Adrenal gland (tissue), 12 donors: ENCODE results near the gene KLC4. TPM values are rescaled to one million over a fixed set of nuclear protein-coding genes. Genes with fewer than 3 reads are reported as not detected.

Experiments used
- DNase-seq, 7 donors: peaks; one replicate each; pipeline ENCODE4 v3.0.0-alpha.2; 2019 to 2020
- H3K27ac ChIP-seq, 5 donors: fragments of 200-600 bp; sonication (generic) in 4 of 5; 1 replicate in 3 of 5; 2 replicates in 2 of 5; pipeline versions ENCODE4 v1.5.1 to v1.8.0; 2016 to 2020; ENCODE audit warnings: mild to moderate bottlenecking in 1 of 5
- H3K27me3 ChIP-seq: fragments of 200-600 bp; 2 replicates; pipeline ENCODE4 v1.8.0; 2021
- H3K36me3 ChIP-seq, 2 donors: fragments of 200-600 bp; replicated peaks in 1 of 2; 1 replicate in 1 of 2; 2 replicates in 1 of 2; pipeline versions ENCODE4 v1.5.1 to v1.8.0; 2018 to 2022
- H3K4me1 ChIP-seq, 2 donors: fragments of 200-600 bp; replicated peaks in 1 of 2; 1 replicate in 1 of 2; 2 replicates in 1 of 2; pipeline versions ENCODE4 v1.5.1 to v1.8.0; 2018 to 2021
- H3K4me3 ChIP-seq, 4 donors: fragments of 200-600 bp; sonication (generic) in 3 of 4; one replicate each; pipeline ENCODE4 v1.5.1; 2016 to 2018
- H3K9me3 ChIP-seq, 3 donors: fragments of 200-600 bp; sonication (generic) in 1 of 3; replicated peaks in 1 of 3; 1 replicate in 2 of 3; 2 replicates in 1 of 3; pipeline versions ENCODE4 v1.5.1 to v1.8.0; 2016 to 2021
- CTCF ChIP-seq, 6 experiments: fragments of 450-650 bp in 4 of 6; fragments of 200-600 bp in 2 of 6; sonication (generic) in 1 of 6; IDR thresholded peaks; 1 replicate in 5 of 6; 2 replicates in 1 of 6; pipeline versions ENCODE4 v1.5.1 to v1.8.0; 2016 to 2021; ENCODE audit warnings: antibody characterized with exemption in 6 of 6, mild to moderate bottlenecking in 2 of 6, moderate library complexity in 1 of 6
- POLR2A ChIP-seq, 2 donors: fragments of 450-650 bp; IDR thresholded peaks; one replicate each; pipeline ENCODE4 v1.6.1; 2017; ENCODE audit warnings: antibody characterized with exemption in 2 of 2, mild to moderate bottlenecking in 2 of 2, moderate library complexity in 1 of 2
- WGBS, 4 donors: extraction: QIAGEN DNeasy Blood & Tissue Kit in 2 of 4; methylation state at CpG; one replicate each; pipeline versions ENCODE4 v1.1.5 to v1.1.7; 2013 to 2017; 5-methylcytosine and 5-hydroxymethylcytosine counted together
- intact Hi-C, 2 donors: fragments of 100-400 bp; cut with DNase I; formaldehyde crosslinking; loops; one replicate each; pipeline versions ENCODE4 v1.14.1 to v1.15.0; 2022 to 2023
- polyA plus RNA-seq, 3 donors: library from polyadenylated mRNA; stranded (reverse); fragments of 200-250 nt in 2 of 3; fragments of 350-450 nt in 1 of 3; fragmentation: Illumina TruSeq in 1 of 3; extraction: RNeasy Lipid Tissue Mini Kit (QIAGEN cat#74804) in 1 of 3; gene quantifications; one replicate each; pipeline ENCODE4 v1.2.3, GENCODE V29; 2013 to 2014
- total RNA-seq, 9 donors: library from RNA; depleted of rRNA in 4 of 9; stranded (reverse); fragments of >200 nt in 4 of 9; fragments of 120-200 nt in 1 of 9; fragmentation: NEBNext Ultra II Directional in 1 of 9; extraction: Animal tissue kit (Norgen Biotek cat#: 25700) in 1 of 9; gene quantifications; one replicate each; pipeline versions ENCODE4 v1.1.0 to v1.2.4, GENCODE V29; 2013 to 2023
- donor health status: healthy with polysubstance abuse.
- donor health status: Bipolar disorder and iron deficiency.
- donor health status: DM: yes; HTN: yes; CAD: no.
- donor health status: DM: no; HTN: no; CAD: no.
- donor health status: DM: no; HTN: no; CAD: no.
- donor health status: DM: yes; HTN: yes; CAD: no.

Gene KLC4
- total and polyA plus RNA-seq, 12 donors = 14.2 to 84.9 (median 33.9) TPM

DNA sequence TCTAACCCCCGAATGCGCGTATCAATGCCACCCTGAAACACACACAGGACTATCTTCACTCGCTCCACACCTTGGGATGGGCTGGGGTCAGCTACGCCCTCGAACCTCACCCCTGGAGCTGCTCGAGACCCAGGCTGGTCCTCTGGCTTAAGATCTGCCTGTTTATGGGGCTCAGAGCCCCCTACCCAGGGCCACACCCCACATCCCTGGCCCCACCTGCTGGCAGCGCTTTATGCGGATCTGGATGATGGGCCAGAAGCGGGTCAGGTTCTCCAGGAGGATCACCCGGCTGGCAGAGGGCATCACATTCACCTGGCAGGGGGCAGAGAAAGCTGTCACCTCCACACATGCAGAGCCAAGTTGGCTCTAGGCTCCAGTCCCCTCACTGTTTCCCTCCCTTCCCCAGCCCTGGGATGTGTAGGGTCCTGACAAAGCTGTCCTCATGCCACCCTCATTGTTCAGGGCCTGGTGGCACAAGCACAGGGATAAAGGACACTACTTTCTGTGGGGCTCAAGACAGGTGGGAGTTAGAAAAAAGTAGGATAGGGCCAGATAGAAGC is 14.0 kb upstream of the KLC4 start:
- Histone ChIP-seq H3K4me1 (no peaks in the 10 kb centered on the region), H3K36me3 (peaks cover 0 to 76% of the 10 kb centered on the region in 2 donors), H3K9me3 (no peaks in the 10 kb centered on the region), H3K4me3 (no peak overlapping the region), H3K27ac (no peak overlapping the region), H3K27me3 (no peaks in the 10 kb centered on the region)
- DNase-seq = no peak
- 90 to 94% (median 93%) methylated on average over 4 to 11 of the region's 11 CpGs for WGBS, 4 donors
- intact Hi-C loops = no loop called here
- TF ChIP-seq CTCF (IDR thresholded peaks at IDR 0.05) (no peak), POLR2A (IDR thresholded peaks at IDR 0.05) (no peak)

DNA sequence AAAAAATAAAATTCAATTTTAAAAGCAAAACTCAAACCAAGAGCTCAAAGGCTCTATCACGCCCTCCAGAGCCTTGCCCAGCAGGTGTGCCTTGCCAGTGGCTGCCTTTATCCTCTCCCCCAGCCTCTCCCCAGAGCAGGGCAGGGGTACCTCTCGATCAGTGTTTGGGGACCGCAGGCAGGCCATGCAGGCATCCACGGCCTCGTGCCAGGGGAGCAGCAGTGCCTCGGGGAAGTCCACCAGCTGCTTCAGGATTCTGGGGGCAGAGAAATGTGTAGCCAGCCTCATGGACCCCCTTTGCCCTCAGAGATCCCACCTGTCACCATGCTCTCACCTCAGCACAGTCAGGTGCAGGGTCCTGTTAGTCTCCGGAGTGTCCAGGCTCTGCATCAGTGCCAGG is 11.4 kb upstream of the KLC4 start:
- WGBS, 4 donors = 81 to 100% (median 86%) methylated on average over 1 to 7 of the region's 7 CpGs
- TF ChIP-seq CTCF (IDR thresholded peaks at IDR 0.05) (no peak), POLR2A (IDR thresholded peaks at IDR 0.05) (no peak)
- peaks cover 5 to 10% of the 10 kb centered on the region in 2 donors for H3K4me1 ChIP-seq
- H3K9me3 ChIP-seq = no peaks in the 10 kb centered on the region
- no peak overlapping the region for H3K4me3 ChIP-seq
- no peaks in the 10 kb centered on the region for H3K27me3 ChIP-seq
- intact Hi-C loops = no loop called here
- DNase-seq = no peak
- H3K36me3 ChIP-seq = peaks cover 0 to 65% of the 10 kb centered on the region in 2 donors
- no peak overlapping the region for H3K27ac ChIP-seq

GRCh38 chr6:43050981-43051380 is 8.4 kb upstream of the KLC4 start:
- intact Hi-C loops = no loop called here
- Histone ChIP-seq H3K36me3 (peaks cover 0 to 48% of the 10 kb centered on the region in 2 donors), H3K4me3 (no peak overlapping the region), H3K4me1 (peaks cover 10 to 12% of the 10 kb centered on the region in 2 donors), H3K27me3 (no peaks in the 10 kb centered on the region), H3K9me3 (no peaks in the 10 kb centered on the region), H3K27ac (no peak overlapping the region)
- WGBS, 4 donors = 91 to 96% (median 94%) methylated on average over 13 to 17 of the region's 17 CpGs
- TF ChIP-seq POLR2A (IDR thresholded peaks at IDR 0.05) = no peak
- TF ChIP-seq CTCF (IDR thresholded peaks at IDR 0.05) = no peak
- no peak for DNase-seq

GRCh38 chr6:43052225-43052841 is 7.1 kb upstream of the KLC4 start:
- Histone ChIP-seq H3K9me3 (no peaks in the 10 kb centered on the region), H3K27me3 (no peaks in the 10 kb centered on the region), H3K27ac (peak overlapping the region in 3 of 5 donors; percentile 61 to 89 (median 87)), H3K36me3 (peaks cover 0 to 47% of the 10 kb centered on the region in 2 donors), H3K4me1 (peaks cover 10 to 12% of the 10 kb centered on the region in 2 donors), H3K4me3 (peak overlapping the region in 1 of 4 donors; percentile 64)
- no peak for DNase-seq
- 84 to 95% (median 91%) methylated on average over 13 to 19 of the region's 19 CpGs for WGBS, 4 donors
- no peak for TF ChIP-seq CTCF (IDR thresholded peaks at IDR 0.05)
- peak in 1 of 2 donors; percentile 7 for TF ChIP-seq POLR2A (IDR thresholded peaks at IDR 0.05)
- intact Hi-C loops = no loop called here
